ENCODE results near the gene P2RX5. TPM values are rescaled to one million over a fixed set of nuclear protein-coding genes. Genes with fewer than 3 reads are reported as not detected.

P2RX5 gene
- total RNA-seq, 1 donor from 2014 or later = 0.53 TPM

DNA sequence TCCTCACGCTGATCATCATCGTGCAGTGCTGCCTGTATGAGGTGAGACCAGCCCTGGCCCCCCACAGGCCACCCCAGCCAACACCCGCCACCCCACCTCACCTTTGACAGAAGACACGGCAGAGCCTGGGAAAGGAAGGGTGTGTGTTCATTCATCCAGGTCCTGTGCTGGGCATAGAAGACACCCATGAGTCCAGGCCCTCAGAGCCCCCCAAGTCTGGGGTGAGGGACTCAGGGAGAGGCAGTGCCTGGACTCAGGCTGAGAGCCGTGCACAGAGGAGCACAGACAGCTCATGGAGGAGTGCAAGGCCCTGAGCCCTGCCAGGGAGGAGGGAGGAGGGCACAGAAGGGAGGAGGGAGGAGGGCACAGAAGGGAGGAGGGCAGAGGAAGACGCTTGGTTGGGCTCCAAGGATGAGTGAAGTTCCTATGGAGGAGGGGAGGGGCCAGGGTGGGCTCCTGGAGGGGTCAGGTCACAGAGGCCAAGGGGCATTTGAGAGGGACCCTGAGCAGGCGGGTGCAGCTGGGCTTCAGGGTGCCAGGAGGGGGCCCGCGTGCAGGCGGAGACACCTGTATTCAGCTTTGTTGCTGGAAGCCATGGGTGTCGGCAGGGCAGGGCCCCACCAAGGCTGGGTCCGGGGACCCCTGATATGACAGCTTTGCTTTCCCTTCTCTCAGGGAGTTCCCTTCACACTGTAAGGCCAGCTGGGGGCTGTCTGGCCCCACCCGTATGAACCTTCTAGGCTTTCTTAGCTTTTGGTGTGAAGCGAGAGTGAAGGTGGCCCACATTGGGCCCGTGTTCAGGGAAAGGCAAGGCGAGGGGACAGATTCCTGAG lies 39.0 kb downstream of the P2RX5 start:
- no peak overlapping the region for H3K4me3 ChIP-seq (ENCODE audit: low read depth, low read length)
- no peak for DNase-seq (ENCODE audit: low read depth)
- no peaks in the 10 kb centered on the region for H3K27me3 ChIP-seq (ENCODE audit: control insufficient read depth, insufficient read depth, low read length)
- no peak for FAIRE-seq
- no peaks in the 10 kb centered on the region for H3K36me3 ChIP-seq (ENCODE audit: control insufficient read depth, insufficient read depth, low read length)
- TF ChIP-seq, protein P1, sequence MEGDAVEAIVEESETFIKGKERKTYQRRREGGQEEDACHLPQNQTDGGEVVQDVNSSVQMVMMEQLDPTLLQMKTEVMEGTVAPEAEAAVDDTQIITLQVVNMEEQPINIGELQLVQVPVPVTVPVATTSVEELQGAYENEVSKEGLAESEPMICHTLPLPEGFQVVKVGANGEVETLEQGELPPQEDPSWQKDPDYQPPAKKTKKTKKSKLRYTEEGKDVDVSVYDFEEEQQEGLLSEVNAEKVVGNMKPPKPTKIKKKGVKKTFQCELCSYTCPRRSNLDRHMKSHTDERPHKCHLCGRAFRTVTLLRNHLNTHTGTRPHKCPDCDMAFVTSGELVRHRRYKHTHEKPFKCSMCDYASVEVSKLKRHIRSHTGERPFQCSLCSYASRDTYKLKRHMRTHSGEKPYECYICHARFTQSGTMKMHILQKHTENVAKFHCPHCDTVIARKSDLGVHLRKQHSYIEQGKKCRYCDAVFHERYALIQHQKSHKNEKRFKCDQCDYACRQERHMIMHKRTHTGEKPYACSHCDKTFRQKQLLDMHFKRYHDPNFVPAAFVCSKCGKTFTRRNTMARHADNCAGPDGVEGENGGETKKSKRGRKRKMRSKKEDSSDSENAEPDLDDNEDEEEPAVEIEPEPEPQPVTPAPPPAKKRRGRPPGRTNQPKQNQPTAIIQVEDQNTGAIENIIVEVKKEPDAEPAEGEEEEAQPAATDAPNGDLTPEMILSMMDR (IDR thresholded peaks at IDR 0.05; ENCODE audit: insufficient read depth, low read length, severe bottlenecking) = no peak

DNA sequence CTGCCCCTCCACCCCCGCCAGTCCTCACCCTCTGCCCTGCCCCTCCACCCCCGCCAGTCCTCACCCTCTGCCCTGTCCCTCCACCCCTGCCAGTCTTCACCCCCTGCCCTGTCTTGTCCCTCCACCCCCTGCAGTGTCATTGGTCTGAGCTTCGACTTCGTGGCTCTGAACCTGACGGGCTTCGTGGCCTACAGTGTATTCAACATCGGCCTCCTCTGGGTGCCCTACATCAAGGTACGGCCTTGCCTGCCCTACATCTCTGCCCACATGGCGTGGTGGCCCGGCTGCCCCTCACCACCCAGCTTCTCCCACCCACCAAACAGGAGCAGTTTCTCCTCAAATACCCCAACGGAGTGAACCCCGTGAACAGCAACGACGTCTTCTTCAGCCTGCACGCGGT lies 39.6 kb downstream of the P2RX5 start:
- Histone ChIP-seq H3K36me3 (ENCODE audit: control insufficient read depth, insufficient read depth, low read length) (no peaks in the 10 kb centered on the region), H3K27me3 (ENCODE audit: control insufficient read depth, insufficient read depth, low read length) (no peaks in the 10 kb centered on the region), H3K4me3 (ENCODE audit: low read depth, low read length) (no peak overlapping the region)
- no peak for DNase-seq (ENCODE audit: low read depth)
- TF ChIP-seq, protein P1 (IDR thresholded peaks at IDR 0.05; ENCODE audit: insufficient read depth, low read length, severe bottlenecking) = no peak
- FAIRE-seq = no peak

DNA sequence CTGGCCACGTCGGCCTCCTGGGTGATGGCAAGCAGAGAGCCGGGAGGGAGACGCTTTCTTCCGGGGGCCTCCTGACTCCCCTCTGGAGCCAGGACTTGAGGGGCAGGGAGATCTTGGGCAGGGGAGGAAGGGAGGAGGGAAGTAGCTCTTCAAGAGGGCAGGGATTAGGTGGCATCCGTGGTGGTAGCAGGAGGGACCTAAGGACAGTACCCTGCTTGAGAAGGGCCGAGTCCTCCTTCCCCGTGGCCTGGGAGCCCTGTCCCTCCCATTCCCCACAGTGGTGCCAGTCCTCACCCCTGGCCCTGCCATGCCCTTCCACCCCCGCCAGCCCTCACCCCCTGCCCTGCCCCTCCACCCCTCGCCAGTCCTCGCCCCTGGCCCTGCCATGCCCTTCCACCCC lies 40.2 kb downstream of the P2RX5 start:
- FAIRE-seq = no peak
- TF ChIP-seq, protein P1 (IDR thresholded peaks at IDR 0.05; ENCODE audit: insufficient read depth, low read length, severe bottlenecking) = no peak

DNA sequence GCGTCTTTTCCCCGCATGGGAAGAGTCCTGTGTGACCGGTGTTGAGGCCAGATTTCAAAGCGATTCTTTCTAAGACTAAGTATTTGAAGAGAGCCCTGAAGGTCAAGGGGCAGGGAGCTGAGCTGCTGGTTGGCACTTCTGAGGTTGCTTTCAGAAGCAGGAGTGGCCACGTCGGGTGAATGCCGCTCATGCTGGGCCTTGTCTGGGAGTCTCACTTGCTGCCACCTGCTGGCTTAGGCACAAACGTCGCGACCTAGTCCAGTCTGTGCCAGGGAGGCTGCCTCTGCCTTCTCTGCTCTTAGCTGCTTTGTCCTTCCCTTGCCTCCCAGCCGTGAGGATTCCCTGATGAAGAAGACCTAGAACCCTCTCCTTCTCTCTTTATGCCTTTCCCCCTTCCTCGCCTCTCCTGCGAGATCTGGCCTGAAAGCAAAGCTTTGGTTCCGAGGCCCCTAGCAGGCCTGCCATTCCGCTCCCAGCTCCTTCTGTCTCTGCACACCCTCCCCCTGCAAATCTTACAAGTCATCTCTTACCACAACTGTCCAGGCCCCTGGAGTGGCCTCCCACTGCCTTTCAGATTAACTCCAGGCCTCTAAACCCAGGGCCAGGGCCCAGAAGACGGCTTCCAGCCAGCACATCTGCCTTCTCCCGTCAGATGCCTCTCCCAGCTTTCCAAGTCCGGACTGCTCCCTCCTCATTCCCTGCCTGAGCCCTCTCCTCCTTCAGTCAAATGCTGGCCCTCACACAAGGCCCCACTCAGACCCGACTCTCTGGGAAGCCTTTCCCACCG lies 48.0 kb downstream of the P2RX5 start:
- FAIRE-seq (peak; percentile 87), DNase-seq (ENCODE audit: low read depth) (peak; percentile 46)
- TF ChIP-seq, protein P1 (IDR thresholded peaks at IDR 0.05; ENCODE audit: insufficient read depth, low read length, severe bottlenecking) = peak; percentile 87
- Histone ChIP-seq H3K27me3 (ENCODE audit: control insufficient read depth, insufficient read depth, low read length) (no peaks in the 10 kb centered on the region), H3K36me3 (ENCODE audit: control insufficient read depth, insufficient read depth, low read length) (peaks cover 12% of the 10 kb centered on the region), H3K4me3 (ENCODE audit: low read depth, low read length) (no peak overlapping the region)

More for the DNA sequence above, 40.2 kb downstream of the P2RX5 start:
- no peak for DNase-seq (ENCODE audit: low read depth)
- Histone ChIP-seq H3K27me3 (ENCODE audit: control insufficient read depth, insufficient read depth, low read length) (no peaks in the 10 kb centered on the region), H3K4me3 (ENCODE audit: low read depth, low read length) (no peak overlapping the region), H3K36me3 (ENCODE audit: control insufficient read depth, insufficient read depth, low read length) (no peaks in the 10 kb centered on the region)

DNA sequence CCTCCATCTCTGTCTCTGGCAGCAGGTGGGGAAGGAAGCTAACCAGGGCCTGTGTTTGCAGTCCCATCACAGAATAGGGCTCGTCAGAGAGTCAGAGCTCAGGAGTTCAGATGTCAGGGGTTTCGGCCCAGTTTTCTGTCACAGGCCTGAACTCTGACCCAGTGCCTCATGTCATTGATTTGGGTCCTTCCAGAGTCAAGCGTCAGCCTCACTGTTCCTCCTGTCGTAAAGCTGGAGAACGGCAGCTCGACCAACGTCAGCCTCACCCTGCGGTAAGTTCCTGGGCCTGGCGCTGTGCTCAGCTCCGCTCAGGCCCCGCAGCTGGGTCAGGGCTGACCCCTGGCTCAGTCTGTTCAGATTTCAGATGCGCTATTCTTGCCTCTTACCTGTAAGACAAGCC lies 48.7 kb downstream of the P2RX5 start:
- Histone ChIP-seq H3K27me3 (ENCODE audit: control insufficient read depth, insufficient read depth, low read length) (no peaks in the 10 kb centered on the region), H3K36me3 (ENCODE audit: control insufficient read depth, insufficient read depth, low read length) (peaks cover 13% of the 10 kb centered on the region), H3K4me3 (ENCODE audit: low read depth, low read length) (no peak overlapping the region)
- FAIRE-seq (no peak), DNase-seq (ENCODE audit: low read depth) (no peak)
- TF ChIP-seq, protein P1 (IDR thresholded peaks at IDR 0.05; ENCODE audit: insufficient read depth, low read length, severe bottlenecking) = no peak

Data from bronchial epithelial cell (primary cell).